ENCODE results near the gene KIAA1671. TPM values are rescaled to one million over a fixed set of nuclear protein-coding genes. Genes with fewer than 3 reads are reported as not detected.
A peak's percentile ranks its signal among the peaks of the same experiment; 100 is the strongest.

Gene KIAA1671
- total RNA-seq, 2 experiments from 2014 or later: 12.3 to 14.0 TPM

GRCh38 chr22:24953384-24954113 lies 1.0 kb downstream of the KIAA1671 start:
- ATAC-seq (no peak), DNase-seq (peak; percentile 9)
- Mint-ChIP-seq H3K27me3 (peaks cover 41% of the 10 kb centered on the region), H3K4me3 (peak overlapping the region; percentile 27), H3K36me3 (ENCODE audit: low read depth) (no peaks in the 10 kb centered on the region), H3K4me1 (peaks cover 10% of the 10 kb centered on the region), H3K27ac (no peak overlapping the region), H3K9me3 (ENCODE audit: low read depth) (no peaks in the 10 kb centered on the region)
- intact Hi-C loops (cut with DNase I, micrococcal nuclease): loop anchor here (2.0 kb wide), 2 partner anchors 41 to 495 kb away; no protein-coding TSS in a partner anchor
- CTCF ChIA-PET: interaction anchor here (0.5 to 9.5 kb wide), 5 partner anchors 13 to 145 kb away, joined by 3 to 79 read pairs (median 3); no protein-coding TSS in a partner anchor
- POLR2A ChIA-PET: no interaction called here

- no peaks in the 10 kb centered on the region for H3K9me3 Mint-ChIP-seq (ENCODE audit: low read depth)
- H3K4me3 Mint-ChIP-seq: no peak overlapping the region
- peaks cover 10% of the 10 kb centered on the region for H3K4me1 Mint-ChIP-seq
- DNase-seq (no peak), ATAC-seq (no peak)
- ChIA-PET POLR2A (no interaction called here), CTCF (interaction anchor here (0.6 to 9.5 kb wide), 2 partner anchors 74 to 96 kb away, joined by 3 to 79 read pairs; no protein-coding TSS in a partner anchor)
- intact Hi-C loops (cut with DNase I, micrococcal nuclease): no loop called here
- no peaks in the 10 kb centered on the region for H3K36me3 Mint-ChIP-seq (ENCODE audit: low read depth)
- peaks cover 41% of the 10 kb centered on the region for H3K27me3 Mint-ChIP-seq
- no peak overlapping the region for H3K27ac Mint-ChIP-seq
These were observed 1.6 kb downstream of the KIAA1671 start for GRCh38 chr22:24954114-24954463.

GRCh38 chr22:24954856-24955255 lies 2.3 kb downstream of the KIAA1671 start:
- H3K27me3 Mint-ChIP-seq: peaks cover 37% of the 10 kb centered on the region
- H3K36me3 Mint-ChIP-seq (ENCODE audit: low read depth): no peaks in the 10 kb centered on the region
- POLR2A ChIA-PET: no interaction called here
- no peak overlapping the region for H3K27ac Mint-ChIP-seq
- ATAC-seq (no peak), DNase-seq (no peak)
- intact Hi-C loops (cut with DNase I, micrococcal nuclease): no loop called here
- CTCF ChIA-PET: interaction anchor here (9.5 kb wide), 1 partner anchor 95 kb away, joined by 79 read pairs; no protein-coding TSS in a partner anchor
- no peaks in the 10 kb centered on the region for H3K9me3 Mint-ChIP-seq (ENCODE audit: low read depth)
- H3K4me1 Mint-ChIP-seq: peaks cover 10% of the 10 kb centered on the region
- H3K4me3 Mint-ChIP-seq: no peak overlapping the region

- intact Hi-C loops (cut with DNase I, micrococcal nuclease): no loop called here
- H3K9me3 Mint-ChIP-seq (ENCODE audit: low read depth): no peaks in the 10 kb centered on the region
- no peak for DNase-seq
- POLR2A ChIA-PET: no interaction called here
- H3K36me3 Mint-ChIP-seq (ENCODE audit: low read depth): no peaks in the 10 kb centered on the region
- peaks cover 26% of the 10 kb centered on the region for H3K27me3 Mint-ChIP-seq
- CTCF ChIA-PET: interaction anchor here (0.6 kb wide), 1 partner anchor 810 kb away, joined by 3 read pairs; no protein-coding TSS in a partner anchor
- no peak overlapping the region for H3K27ac Mint-ChIP-seq
- ATAC-seq: no peak
- peaks cover 6% of the 10 kb centered on the region for H3K4me1 Mint-ChIP-seq
- no peak overlapping the region for H3K4me3 Mint-ChIP-seq
These were observed 4.5 kb downstream of the KIAA1671 start for GRCh38 chr22:24957043-24957442.

GRCh38 chr22:24961217-24961844 lies 8.8 kb downstream of the KIAA1671 start:
- no peaks in the 10 kb centered on the region for H3K9me3 Mint-ChIP-seq (ENCODE audit: low read depth)
- peaks cover 7% of the 10 kb centered on the region for H3K27me3 Mint-ChIP-seq
- POLR2A ChIA-PET: no interaction called here
- H3K4me1 Mint-ChIP-seq: no peaks in the 10 kb centered on the region
- ATAC-seq (no peak), DNase-seq (no peak)
- H3K4me3 Mint-ChIP-seq: no peak overlapping the region
- no peak overlapping the region for H3K27ac Mint-ChIP-seq
- intact Hi-C loops (cut with DNase I, micrococcal nuclease): no loop called here
- CTCF ChIA-PET: interaction anchor here (0.8 kb wide), 1 partner anchor 88 kb away, joined by 3 read pairs; no protein-coding TSS in a partner anchor
- H3K36me3 Mint-ChIP-seq (ENCODE audit: low read depth): no peaks in the 10 kb centered on the region

- Mint-ChIP-seq H3K4me3 (no peak overlapping the region), H3K4me1 (no peaks in the 10 kb centered on the region), H3K27ac (no peak overlapping the region), H3K27me3 (peaks cover 4% of the 10 kb centered on the region), H3K36me3 (ENCODE audit: low read depth) (no peaks in the 10 kb centered on the region), H3K9me3 (ENCODE audit: low read depth) (no peaks in the 10 kb centered on the region)
- CTCF ChIA-PET: interaction anchor here (0.7 to 1.2 kb wide), 3 partner anchors 87 to 104 kb away, joined by 3 to 4 read pairs (median 3); no protein-coding TSS in a partner anchor
- ATAC-seq (no peak), DNase-seq (no peak)
- intact Hi-C loops (cut with DNase I, micrococcal nuclease): no loop called here
- POLR2A ChIA-PET: no interaction called here
These were observed 9.6 kb downstream of the KIAA1671 start for GRCh38 chr22:24962094-24962493.

GRCh38 chr22:24962835-24963234 lies 10.3 kb downstream of the KIAA1671 start:
- H3K4me1 Mint-ChIP-seq: no peaks in the 10 kb centered on the region
- H3K27me3 Mint-ChIP-seq: peaks cover 4% of the 10 kb centered on the region
- no peak overlapping the region for H3K27ac Mint-ChIP-seq
- intact Hi-C loops (cut with DNase I, micrococcal nuclease): no loop called here
- CTCF ChIA-PET: interaction anchor here (0.7 to 1.2 kb wide), 4 partner anchors 85 to 104 kb away, joined by 3 to 5 read pairs (median 4); no protein-coding TSS in a partner anchor
- no peak for DNase-seq
- POLR2A ChIA-PET: no interaction called here
- H3K4me3 Mint-ChIP-seq: no peak overlapping the region
- H3K9me3 Mint-ChIP-seq (ENCODE audit: low read depth): no peaks in the 10 kb centered on the region
- no peaks in the 10 kb centered on the region for H3K36me3 Mint-ChIP-seq (ENCODE audit: low read depth)
- no peak for ATAC-seq

- ChIA-PET POLR2A (no interaction called here), CTCF (interaction anchor here (0.7 kb wide), 1 partner anchor 214 kb away, joined by 5 read pairs; no protein-coding TSS in a partner anchor)
- H3K9me3 Mint-ChIP-seq (ENCODE audit: low read depth): no peaks in the 10 kb centered on the region
- no peak for ATAC-seq
- H3K27me3 Mint-ChIP-seq: peaks cover 4% of the 10 kb centered on the region
- H3K27ac Mint-ChIP-seq: no peak overlapping the region
- no peaks in the 10 kb centered on the region for H3K4me1 Mint-ChIP-seq
- H3K36me3 Mint-ChIP-seq (ENCODE audit: low read depth): no peaks in the 10 kb centered on the region
- no peak overlapping the region for H3K4me3 Mint-ChIP-seq
- intact Hi-C loops (cut with DNase I, micrococcal nuclease): no loop called here
- DNase-seq: no peak
These were observed 11.9 kb downstream of the KIAA1671 start for GRCh38 chr22:24964441-24964840.

- CTCF ChIA-PET: no interaction called here
- Mint-ChIP-seq H3K9me3 (ENCODE audit: low read depth) (no peaks in the 10 kb centered on the region), H3K27ac (no peak overlapping the region), H3K4me1 (no peaks in the 10 kb centered on the region), H3K27me3 (peaks cover 4% of the 10 kb centered on the region), H3K4me3 (no peak overlapping the region), H3K36me3 (ENCODE audit: low read depth) (no peaks in the 10 kb centered on the region)
- POLR2A ChIA-PET: no interaction called here
- ATAC-seq: no peak
- no peak for DNase-seq
- intact Hi-C loops (cut with DNase I, micrococcal nuclease): no loop called here
These were observed 13.5 kb downstream of the KIAA1671 start for GRCh38 chr22:24965822-24966626.

- POLR2A ChIA-PET: no interaction called here
- CTCF ChIA-PET: no interaction called here
- no peak overlapping the region for H3K4me3 Mint-ChIP-seq
- DNase-seq (no peak), ATAC-seq (no peak)
- H3K9me3 Mint-ChIP-seq (ENCODE audit: low read depth): no peaks in the 10 kb centered on the region
- H3K27ac Mint-ChIP-seq: no peak overlapping the region
- H3K36me3 Mint-ChIP-seq (ENCODE audit: low read depth): no peaks in the 10 kb centered on the region
- no peaks in the 10 kb centered on the region for H3K27me3 Mint-ChIP-seq
- intact Hi-C loops (cut with DNase I, micrococcal nuclease): no loop called here
- no peaks in the 10 kb centered on the region for H3K4me1 Mint-ChIP-seq
These were observed 15.6 kb downstream of the KIAA1671 start for GRCh38 chr22:24968066-24968561.

- ChIA-PET CTCF (no interaction called here), POLR2A (no interaction called here)
- Mint-ChIP-seq H3K27ac (no peak overlapping the region), H3K27me3 (no peaks in the 10 kb centered on the region), H3K9me3 (ENCODE audit: low read depth) (no peaks in the 10 kb centered on the region), H3K36me3 (ENCODE audit: low read depth) (no peaks in the 10 kb centered on the region), H3K4me3 (no peak overlapping the region), H3K4me1 (no peaks in the 10 kb centered on the region)
- no peak for ATAC-seq
- intact Hi-C loops (cut with DNase I, micrococcal nuclease): no loop called here
- DNase-seq: no peak
These were observed 17.2 kb downstream of the KIAA1671 start for GRCh38 chr22:24969560-24970301.

Data from activated CD4-positive, alpha-beta T cell treated with anti-CD3 and anti-CD28 coated beads for 36 hours (primary cell).